A549 (cell line): ENCODE measurements around the gene ALG6. TPM values are rescaled to one million over a fixed set of nuclear protein-coding genes. Genes with fewer than 3 reads are reported as not detected.

Experiments used
- ATAC-seq, 2 experiments: fragments of 200-7000 bp in 1 of 2; fragments of >200 bp in 1 of 2; cut with Nextera tagmentation in 1 of 2; cut with Tn5 transposase in 1 of 2; 3 replicates each; pipeline versions ENCODE4 v1.8.0 to v1.9.1; 2018 to 2020; ENCODE audit warnings: mild to moderate bottlenecking in 1 of 2, moderate library complexity in 1 of 2
- CTCF ChIA-PET: fragments of 300-600 bp; sonication (Branson Sonifier 250); formaldehyde crosslinking; extraction: SDS; loops from one replicate; lab custom pipeline; 2021; ENCODE audit warnings: antibody characterized with exemption, inconsistent platforms; lab: Yijun Ruan, JAX
- POLR2A ChIA-PET: fragments of 350-600 bp; formaldehyde crosslinking; extraction: SDS; loops from one replicate; lab custom pipeline; 2021; ENCODE audit warnings: antibody characterized with exemption, inconsistent platforms; lab: Yijun Ruan, JAX
- DNase-seq, 2 experiments: peaks; one replicate each; pipeline versions ENCODE4 v3.0.0 to v3.0.0-alpha.2; 2011 to 2016; ENCODE audit warnings: low read depth in 1 of 2, low spot score in 1 of 2
- FAIRE-seq: peaks from 2 replicates; lab custom pipeline; 2011; peaks lifted over from hg19 to GRCh38; lab: Jason Lieb, UNC
- H3K27ac ChIP-seq, 2 experiments: fragments of >200 bp; sonication (Bioruptor Twin); formaldehyde crosslinking; 3 replicates each; pipeline ENCODE4 v1.5.1; 2016 to 2017
- H3K4me1 ChIP-seq: fragments of >200 bp; sonication (Bioruptor Twin); formaldehyde crosslinking; 3 replicates; pipeline ENCODE4 v1.6.1; 2016
- H3K4me2 ChIP-seq: fragments of >200 bp; sonication (Bioruptor Twin); formaldehyde crosslinking; 3 replicates; pipeline ENCODE4 v1.6.1; 2016
- H3K4me3 ChIP-seq: fragments of >200 bp; sonication (Bioruptor Twin); formaldehyde crosslinking; 3 replicates; pipeline ENCODE4 v1.5.1; 2016
- H3K9me3 ChIP-seq: fragments of >200 bp; sonication (Bioruptor Twin); formaldehyde crosslinking; 3 replicates; pipeline ENCODE4 v1.6.1; 2016
- ATOH8 ChIP-seq: fragments of 250-450 bp; sonication (Bioruptor Pico); IDR thresholded peaks from 2 replicates; pipeline ENCODE4 v1.5.0; 2020; ENCODE audit warnings: low read depth, mild to moderate bottlenecking, moderate library complexity
- BCL3 ChIP-seq: fragments of >200 bp; sonication (Bioruptor Twin); formaldehyde crosslinking; IDR thresholded peaks from 3 replicates; pipeline ENCODE4 v1.6.1; 2016
- BHLHE40 ChIP-seq: IDR thresholded peaks from 2 replicates; pipeline ENCODE4 v1.6.1; 2012; ENCODE audit warnings: low read depth, low read length, inconsistent platforms
- CBX2 ChIP-seq: fragments of 200-600 bp; sonication (generic); IDR thresholded peaks from 2 replicates; pipeline ENCODE4 v1.6.1; 2016; ENCODE audit warnings: low read depth, mild to moderate bottlenecking, borderline replicate concordance
- CBX8 ChIP-seq: fragments of 200-600 bp; sonication (generic); IDR thresholded peaks from 2 replicates; pipeline ENCODE4 v1.6.1; 2016
- CHD2 ChIP-seq: fragments of 150-350 bp; IDR thresholded peaks from 2 replicates; pipeline ENCODE4 v1.6.1; 2014; ENCODE audit warnings: low read length; ENCODE audit not compliant: partially characterized antibody
- CHD4 ChIP-seq: fragments of 200-600 bp; sonication (generic); IDR thresholded peaks from 2 replicates; pipeline ENCODE4 v1.6.1; 2016; ENCODE audit warnings: antibody characterized with exemption, mild to moderate bottlenecking, borderline replicate concordance
- CTCF ChIP-seq: fragments of >200 bp; sonication (Bioruptor Twin); formaldehyde crosslinking; IDR thresholded peaks from 3 replicates; pipeline ENCODE4 v1.5.1; 2016
- EHF ChIP-seq: fragments of 250-450 bp; sonication (Bioruptor Pico); IDR thresholded peaks from 2 replicates; pipeline ENCODE4 v1.5.0; 2020; ENCODE audit warnings: mild to moderate bottlenecking
- FOSL2 ChIP-seq, 2 experiments: fragments of 450-650 bp in 1 of 2; fragments of >200 bp in 1 of 2; sonication (Bioruptor Twin) in 1 of 2; formaldehyde crosslinking; IDR thresholded peaks; 2 replicates each; pipeline versions ENCODE4 v1.5.0 to v1.6.1; 2016 to 2020; ENCODE audit warnings: mild to moderate bottlenecking in 1 of 2, moderate library complexity in 1 of 2
- FOXS1 ChIP-seq: fragments of 250-450 bp; sonication (Bioruptor Pico); IDR thresholded peaks from 2 replicates; pipeline ENCODE4 v1.5.0; 2020; ENCODE audit warnings: mild to moderate bottlenecking, moderate library complexity
- GATA3 ChIP-seq: IDR thresholded peaks from 2 replicates; pipeline ENCODE4 v1.6.1; 2012; ENCODE audit warnings: borderline replicate concordance
- JUN ChIP-seq, 2 experiments: fragments of >200 bp; sonication (Bioruptor Twin); formaldehyde crosslinking; IDR thresholded peaks; 2 replicates in 1 of 2; 3 replicates in 1 of 2; pipeline ENCODE4 v1.6.1; 2016 to 2017
- MAFK ChIP-seq: fragments of 450-650 bp; IDR thresholded peaks from 2 replicates; pipeline ENCODE4 v1.6.1; 2014; ENCODE audit not compliant: partially characterized antibody
- MAX ChIP-seq: IDR thresholded peaks from 2 replicates; pipeline ENCODE4 v1.6.1; 2012
- MAZ ChIP-seq: fragments of 150-350 bp; IDR thresholded peaks from 2 replicates; pipeline ENCODE4 v1.6.1; 2014; ENCODE audit warnings: antibody characterized with exemption, low read depth, low read length, borderline replicate concordance
- MYC ChIP-seq: IDR thresholded peaks from 2 replicates; pipeline ENCODE4 v1.6.1; 2012; ENCODE audit warnings: mild to moderate bottlenecking, inconsistent platforms, low read length, improper control_type of control experiment, borderline replicate concordance
- PHF8 ChIP-seq: fragments of 200-600 bp; sonication (generic); IDR thresholded peaks from 2 replicates; pipeline ENCODE4 v1.6.1; 2016; ENCODE audit warnings: low read depth, mild to moderate bottlenecking, antibody characterized with exemption, moderate library complexity, borderline replicate concordance
- RAD21 ChIP-seq, 2 experiments: fragments of >200 bp in 1 of 2; sonication (Bioruptor Twin) in 1 of 2; formaldehyde crosslinking in 1 of 2; IDR thresholded peaks in 1 of 2; conservative IDR thresholded peaks in 1 of 2; 2 replicates in 1 of 2; 3 replicates in 1 of 2; pipeline ENCODE4 v1.6.1; 2012 to 2018; ENCODE audit warnings: inconsistent platforms in 1 of 2
- RARB ChIP-seq: fragments of 250-450 bp; sonication (Bioruptor Pico); IDR thresholded peaks from 2 replicates; pipeline ENCODE4 v1.8.0; 2021; ENCODE audit warnings: mild to moderate bottlenecking, moderate library complexity
- RNF2 ChIP-seq: fragments of 200-600 bp; sonication (generic); IDR thresholded peaks from 2 replicates; pipeline ENCODE4 v1.6.1; 2016; ENCODE audit warnings: low read depth, mild to moderate bottlenecking, antibody characterized with exemption, moderate library complexity, borderline replicate concordance
- SMC3 ChIP-seq: fragments of >200 bp; sonication (Bioruptor Twin); formaldehyde crosslinking; IDR thresholded peaks from 3 replicates; pipeline ENCODE4 v1.6.1; 2018; ENCODE audit warnings: inconsistent platforms
- SREBF2 ChIP-seq: fragments of 450-650 bp; IDR thresholded peaks from 2 replicates; pipeline ENCODE4 v1.6.1; 2014; ENCODE audit warnings: mild to moderate bottlenecking, moderate library complexity
- TP53 ChIP-seq: fragments of 250-450 bp; sonication (Bioruptor Pico); IDR thresholded peaks from 2 replicates; pipeline ENCODE4 v1.5.0; 2021; ENCODE audit warnings: mild to moderate bottlenecking, moderate library complexity
- USF2 ChIP-seq: fragments of 450-650 bp; IDR thresholded peaks from 2 replicates; pipeline ENCODE4 v1.6.1; 2014; ENCODE audit warnings: antibody characterized with exemption
- ZFP36 ChIP-seq: fragments of 450-650 bp; IDR thresholded peaks from 2 replicates; pipeline ENCODE4 v1.6.1; 2014; ENCODE audit warnings: borderline replicate concordance; ENCODE audit not compliant: partially characterized antibody
- WGBS: methylation state at CpG from one replicate; pipeline ENCODE4 v1.1.6; 2017; ENCODE audit errors: missing lambda C conversion rate; 5-methylcytosine and 5-hydroxymethylcytosine counted together
- polyA plus RNA-seq, 4 experiments: library from polyadenylated mRNA; depleted of rRNA in 3 of 4; stranded (reverse); fragments of >200 nt; fragmentation: RNase III in 1 of 4; extraction: RNeasy Plus Mini Kit Qiagen cat#74134 plus additional on column Dnase treatment in 1 of 4; gene quantifications; 2 replicates in 3 of 4; 3 replicates in 1 of 4; pipeline ENCODE4 v1.2.3, GENCODE V29; 2011 to 2017

ALG6 gene
- polyA plus RNA-seq, 2 of the 4 experiments (the other 2 are of a cell fraction): 8.3 to 19.6 TPM

- 0 out of 3 replicates have a peak, but pooled peaks cover 4% of the 10 kb centered on the region for H3K9me3 ChIP-seq
- no peaks in the 10 kb centered on the region for H3K4me1 ChIP-seq
- TF ChIP-seq MAZ: no peak
- no peak for TF ChIP-seq ZFP36
- TF ChIP-seq JUN (IDR thresholded peaks at IDR 0.05): no peak
- no peak for TF ChIP-seq MYC
- no peak for TF ChIP-seq RNF2
- no peak for TF ChIP-seq CTCF
- no peak for TF ChIP-seq EHF (CRISPR knock-in tag)
- TF ChIP-seq FOXS1 (CRISPR knock-in tag): no peak
- TF ChIP-seq CBX2: no peak
- no peak overlapping the region for H3K4me3 ChIP-seq
- ChIA-PET POLR2A (no interaction called here), CTCF (interaction anchor here (1.9 kb wide), 1 partner anchor 108 kb away, joined by 8 read pairs; no protein-coding TSS in a partner anchor)
- no peak overlapping the region for H3K4me2 ChIP-seq
- DNase-seq (no peak), ATAC-seq (no peak), FAIRE-seq (no peak)
- no peak overlapping the region for H3K27ac ChIP-seq
- WGBS: 89% methylated on average over 4 of the region's 4 CpGs
These were observed 67.7 kb downstream of the ALG6 start for GRCh38 chr1:63435161-63435560.

GRCh38 chr1:63442141-63442475 lies 74.7 kb downstream of the ALG6 start:
- Histone ChIP-seq H3K9me3 (no peaks in the 10 kb centered on the region), H3K4me3 (no peak overlapping the region), H3K27ac (no peak overlapping the region), H3K4me2 (no peak overlapping the region), H3K4me1 (no peaks in the 10 kb centered on the region)
- DNase-seq (no peak), ATAC-seq (no peak; a peak in 2 of 6 replicates), FAIRE-seq (no peak)
- no peak for TF ChIP-seq BHLHE40
- TF ChIP-seq SREBF2: no peak
- ChIA-PET POLR2A (no interaction called here), CTCF (interaction anchor here (1.0 to 2.5 kb wide), 7 partner anchors 10 to 605 kb away, joined by 3 to 11 read pairs (median 3); no protein-coding TSS in a partner anchor)

- no peak for FAIRE-seq
- no peak for TF ChIP-seq RAD21 (conservative IDR thresholded peaks at IDR 0.05 in 1 of 2, IDR thresholded peaks at IDR 0.05 in 1 of 2)
- TF ChIP-seq FOSL2 (IDR thresholded peaks at IDR 0.05): no peak
- no peak for TF ChIP-seq FOSL2 (CRISPR knock-in tag; IDR thresholded peaks at IDR 0.05)
- no peak for TF ChIP-seq FOXS1 (CRISPR knock-in tag)
- no peak for TF ChIP-seq CHD2
- no peak for TF ChIP-seq CHD4
- TF ChIP-seq GATA3: no peak
- no peak for TF ChIP-seq CBX8
- TF ChIP-seq RARB (CRISPR knock-in tag): no peak
- TF ChIP-seq CTCF: no peak
- no peak for TF ChIP-seq CBX2
- TF ChIP-seq SMC3: no peak
- no peak for TF ChIP-seq PHF8
- no peak for TF ChIP-seq ATOH8 (CRISPR knock-in tag)
- no peak for TF ChIP-seq MAX
- no peak for TF ChIP-seq MAFK
- no peak for TF ChIP-seq MYC
- TF ChIP-seq BCL3: no peak
- no peak for TF ChIP-seq USF2
- TF ChIP-seq TP53 (CRISPR knock-in tag): no peak
These were observed 81.4 kb downstream of the ALG6 start for GRCh38 chr1:63448731-63449246.

More at GRCh38 chr1:63448731-63449246, 81.4 kb downstream of the ALG6 start:
- 86% methylated on average over 3 of the region's 3 CpGs for WGBS
- CTCF ChIA-PET: no interaction called here
- ATAC-seq (no peak), DNase-seq (no peak)
- Histone ChIP-seq H3K4me1 (no peaks in the 10 kb centered on the region), H3K9me3 (no peaks in the 10 kb centered on the region), H3K4me2 (no peak overlapping the region), H3K4me3 (no peak overlapping the region), H3K27ac (no peak overlapping the region)
- POLR2A ChIA-PET: no interaction called here
